Dermis microvascular lymphatic vessel endothelial cell (primary cell): ENCODE data around the gene TNFRSF25. TPM values are rescaled to one million over a fixed set of nuclear protein-coding genes. Genes with fewer than 3 reads are reported as not detected.

Source experiments
- DNase-seq, 2 donors: peaks; one replicate each; pipeline versions ENCODE4 v3.0.0 to v3.0.0-alpha.2; 2010; ENCODE audit warnings: low read depth in 2 of 2
- total RNA-seq: library from RNA; depleted of rRNA; stranded (reverse); fragments of >200 nt; gene quantifications from 2 replicates; pipeline ENCODE4 v1.2.1, GENCODE V29; 2014

TNFRSF25 gene
- total RNA-seq, 1 donor from 2014 or later = 5.6 TPM

DNA sequence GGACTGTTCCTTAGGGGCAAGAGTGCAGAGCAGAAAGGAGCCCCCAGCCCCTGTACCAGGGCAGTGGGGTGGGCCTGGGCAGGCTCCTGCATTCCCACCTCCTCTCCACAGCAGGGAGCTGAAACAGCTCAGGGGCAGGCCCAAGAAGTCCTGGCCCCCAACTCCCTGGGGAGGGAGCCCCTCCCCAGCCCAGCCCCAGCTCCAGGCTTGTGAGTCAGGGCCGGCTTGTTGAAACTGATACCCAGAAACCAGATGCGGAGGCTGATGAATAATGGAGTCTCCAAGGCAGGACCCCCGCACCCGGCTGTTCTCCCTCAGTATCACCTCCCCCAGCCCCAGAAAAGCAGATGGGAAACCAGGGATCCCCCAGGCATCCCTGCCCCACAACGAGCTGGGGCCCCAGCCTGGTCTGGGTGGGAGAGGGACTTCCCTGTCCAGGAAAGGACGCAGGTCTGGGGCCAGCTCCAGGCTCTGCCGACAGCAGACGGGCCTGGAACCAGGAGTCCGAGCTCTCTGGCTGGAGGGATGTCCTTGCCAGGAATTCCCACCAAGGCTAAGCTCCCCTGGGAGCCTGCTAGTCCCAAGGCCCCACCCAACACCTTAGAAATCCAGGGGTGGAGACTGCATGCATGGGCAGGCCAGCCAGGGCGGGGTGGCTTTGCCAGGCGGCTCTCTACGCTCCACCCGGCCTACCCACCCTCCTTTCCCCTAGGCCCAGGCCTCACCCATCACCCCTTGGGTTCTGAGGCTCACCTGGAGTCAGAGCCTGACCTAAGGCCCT is 22.8 kb upstream of the TNFRSF25 start:
- no peak for DNase-seq

DNA sequence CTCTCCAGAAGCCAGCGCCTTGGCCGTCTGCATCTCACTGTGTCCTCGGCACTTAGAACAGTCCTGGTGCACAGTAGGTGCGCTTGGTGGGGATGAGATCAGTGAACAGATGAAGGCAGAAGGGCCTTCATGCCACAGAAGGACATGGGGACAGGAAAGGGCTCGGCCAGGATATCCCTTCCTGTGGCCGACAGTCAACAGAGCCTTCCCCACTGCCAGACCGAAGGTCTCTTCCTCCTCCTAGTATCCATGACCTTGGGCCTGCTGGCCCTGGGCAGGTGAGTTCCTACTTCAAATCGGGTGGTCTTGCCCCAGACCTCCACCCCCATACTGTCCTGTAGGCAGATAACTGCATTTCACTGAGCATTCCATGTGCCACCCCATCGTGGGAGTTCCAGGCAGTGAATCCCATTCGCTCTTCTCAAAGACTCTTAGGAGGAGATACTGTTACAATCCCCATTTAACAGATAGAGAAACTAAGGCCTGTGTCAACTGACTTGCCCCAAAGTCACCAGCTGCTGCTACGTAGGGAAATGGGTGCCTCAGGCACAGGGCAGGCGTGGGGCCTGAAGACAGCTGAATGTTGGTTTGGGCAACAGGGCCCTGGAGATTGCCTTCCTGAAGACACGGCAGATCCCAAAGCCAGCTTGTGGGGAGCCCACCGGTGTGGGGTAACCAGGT is 22.0 kb upstream of the TNFRSF25 start:
- no peak for DNase-seq

GRCh38 chr1:6486433-6487011 is 20.5 kb upstream of the TNFRSF25 start:
- DNase-seq = peak; percentile 79 to 89

- DNase-seq = peak in 1 of 2 donors; percentile 36
Observed at GRCh38 chr1:6485168-6486101, 19.5 kb upstream of the TNFRSF25 start.

- DNase-seq = peak in 1 of 2 donors; percentile 33
Observed at GRCh38 chr1:6484826-6485167, 18.8 kb upstream of the TNFRSF25 start.

- DNase-seq = no peak
Observed at GRCh38 chr1:6483761-6484117, 17.8 kb upstream of the TNFRSF25 start.

- no peak for DNase-seq
Observed at GRCh38 chr1:6483017-6483760, 17.2 kb upstream of the TNFRSF25 start.

DNA sequence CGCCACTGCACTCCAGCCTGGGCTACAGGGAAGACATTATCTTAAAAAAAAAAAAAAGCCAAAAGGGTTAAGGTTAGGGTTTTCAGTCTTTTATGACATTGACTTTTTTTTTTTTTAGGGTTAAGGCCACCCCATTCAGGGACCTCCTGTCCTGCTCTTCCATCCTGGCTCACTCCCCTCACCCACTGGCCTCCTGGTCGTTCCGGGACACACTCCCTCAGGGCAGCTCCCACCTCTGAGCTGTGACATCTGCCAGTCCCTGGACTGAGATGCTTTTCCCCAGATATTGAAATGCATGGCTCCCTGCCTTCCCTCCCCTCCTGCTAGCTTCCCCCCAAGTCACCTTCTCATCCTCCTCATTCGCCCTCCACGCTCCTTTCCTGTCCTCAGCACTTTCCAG is 15.8 kb upstream of the TNFRSF25 start:
- no peak for DNase-seq

DNA sequence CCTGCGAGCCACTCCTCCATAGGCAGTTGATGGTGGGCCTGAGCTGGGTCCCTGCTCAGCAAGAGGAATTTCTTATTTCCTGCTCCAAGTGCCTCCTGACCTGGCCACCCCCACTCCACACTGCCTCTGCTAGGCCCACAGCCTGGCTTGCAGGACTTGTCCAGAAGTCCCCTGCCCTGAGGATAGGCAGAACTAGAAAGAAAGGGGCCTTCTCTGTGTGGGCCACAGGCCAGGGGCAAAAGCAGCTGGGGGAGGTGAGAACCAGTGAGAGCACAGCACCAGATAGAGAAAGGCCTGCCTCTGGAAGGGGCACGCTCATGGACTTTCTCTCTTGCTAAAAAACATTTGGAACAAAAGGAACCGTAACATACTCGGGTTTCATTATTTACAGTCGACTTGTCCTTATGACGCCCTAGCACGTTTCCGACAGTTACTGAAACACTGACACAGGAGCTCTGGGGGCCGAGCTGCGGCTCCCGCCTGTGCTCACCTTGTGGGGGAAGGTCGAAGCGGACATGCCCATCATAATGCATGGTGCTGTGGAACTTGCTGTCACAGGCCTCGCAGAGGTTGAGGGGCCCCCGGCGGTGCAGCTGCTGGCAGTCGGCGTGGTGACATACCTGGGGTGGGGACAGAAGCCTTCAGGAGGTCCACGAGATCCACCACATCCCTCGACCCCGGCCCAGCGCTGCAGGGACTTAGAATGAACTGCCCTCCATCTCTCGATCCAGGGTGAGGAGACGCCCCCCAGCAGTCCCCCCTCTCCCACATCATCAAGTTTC is 11.3 kb upstream of the TNFRSF25 start:
- DNase-seq = no peak

- no peak for DNase-seq
Observed at GRCh38 chr1:6476483-6476882, 10.5 kb upstream of the TNFRSF25 start.

- DNase-seq = peak in 1 of 2 donors; percentile 34
Observed at GRCh38 chr1:6475381-6476133, 9.6 kb upstream of the TNFRSF25 start.

- no peak for DNase-seq
Observed at GRCh38 chr1:6474815-6475282, 8.9 kb upstream of the TNFRSF25 start.

- DNase-seq = no peak
Observed at GRCh38 chr1:6473974-6474814, 8.2 kb upstream of the TNFRSF25 start.

DNA sequence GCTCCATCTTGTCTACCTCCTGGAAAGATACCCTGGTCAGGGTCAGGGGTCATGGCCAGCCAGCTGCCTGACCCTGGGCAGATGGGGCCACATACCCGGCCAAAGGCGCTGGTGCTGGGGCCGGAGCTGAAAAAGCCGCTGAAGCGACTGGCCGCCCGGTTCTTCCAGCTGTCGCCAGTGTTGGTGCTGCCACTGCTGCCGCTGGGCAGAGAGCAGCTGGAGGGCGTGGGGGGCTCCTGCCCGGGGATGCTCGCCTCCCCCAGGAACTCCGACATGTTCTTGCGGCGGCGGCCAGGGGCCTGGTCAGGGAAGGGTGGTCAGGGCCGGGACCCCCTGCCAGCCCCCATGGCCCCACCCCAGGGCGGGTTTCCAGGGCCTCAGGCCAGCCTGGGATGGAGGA is 7.2 kb upstream of the TNFRSF25 start:
- DNase-seq = no peak

GRCh38 chr1:6472391-6472790 is 6.4 kb upstream of the TNFRSF25 start:
- no peak for DNase-seq

DNA sequence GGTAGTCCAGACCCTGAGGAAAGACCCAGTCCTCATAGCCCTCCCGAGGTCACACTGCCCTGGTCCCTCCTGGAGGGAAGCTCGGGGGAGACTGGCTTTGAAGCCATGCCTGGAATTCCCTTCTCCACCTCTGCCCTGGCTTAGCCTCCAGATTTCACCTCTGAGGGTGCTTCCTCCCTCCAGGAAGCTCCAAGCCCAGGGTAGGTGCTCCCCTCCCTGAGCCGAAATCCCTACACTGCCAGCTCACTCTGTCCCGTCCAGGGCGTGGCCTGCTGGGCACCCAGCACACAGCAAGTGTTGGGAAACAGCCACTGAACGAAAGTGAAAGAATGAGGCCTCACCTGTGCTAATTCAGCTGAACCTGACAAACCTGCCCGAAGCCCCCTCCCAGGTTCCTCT is 6.0 kb upstream of the TNFRSF25 start:
- no peak for DNase-seq

- no peak for DNase-seq
Observed at GRCh38 chr1:6471086-6471969, 5.4 kb upstream of the TNFRSF25 start.
